Measurements from ENCODE around the gene ASTN2. TPM values are rescaled to one million over a fixed set of nuclear protein-coding genes. Genes with fewer than 3 reads are reported as not detected.

The ASTN2 gene
- total and polyA plus RNA-seq, 2 experiments from 2014 or later = 7.0 to 24.6 TPM

- TF ChIP-seq CTCF (conservative IDR thresholded peaks at IDR 0.05; ENCODE audit: low read depth in 2 of 2) (no peak), POLR2AphosphoS5 (IDR thresholded peaks at IDR 0.05; ENCODE audit: low read depth) (no peak), ZNF331 (CRISPR knock-in tag; IDR thresholded peaks at IDR 0.05; ENCODE audit: low read depth) (no peak), JUNB (IDR thresholded peaks at IDR 0.05; ENCODE audit: unreplicated experiment) (no peak), STAT1 (IDR thresholded peaks at IDR 0.05; ENCODE audit: unreplicated experiment) (no peak), EZH2phosphoT487 (IDR thresholded peaks at IDR 0.05; ENCODE audit: unreplicated experiment) (no peak), ETS1 (IDR thresholded peaks at IDR 0.05) (no peak)
Measured at GRCh38 chr9:117044241-117044640, 370.6 kb downstream of the ASTN2 start (continued).

GRCh38 chr9:117043159-117043558 is 371.7 kb downstream of the ASTN2 start:
- Histone ChIP-seq H3F3A (replicated peaks; ENCODE audit: low read depth) (no peaks in the 10 kb centered on the region), H3K4me1 (ENCODE audit: insufficient read depth) (no peaks in the 10 kb centered on the region), H3K4me3 (no peak overlapping the region), H3K79me2 (replicated peaks; ENCODE audit: insufficient read depth) (no peaks in the 10 kb centered on the region), H3K27ac (ENCODE audit: low read depth) (no peak overlapping the region), H3K27me3 (ENCODE audit: insufficient read depth) (no peaks in the 10 kb centered on the region), H3K4me2 (no peak overlapping the region), H2AFZ (no peak overlapping the region), H4K20me1 (replicated peaks; ENCODE audit: insufficient read depth) (no peaks in the 10 kb centered on the region), H3K36me3 (ENCODE audit: insufficient read depth) (no peaks in the 10 kb centered on the region), H3K9me2 (ENCODE audit: insufficient read depth) (no peaks in the 10 kb centered on the region)
- H3K4me1 Mint-ChIP-seq = peaks cover 10% of the 10 kb centered on the region
- DNase-seq (ENCODE audit: low spot score) (no peak), ATAC-seq (no peak)
- no peaks in the 10 kb centered on the region for H3K9me3 Mint-ChIP-seq
- no peak overlapping the region for H3K4me3 Mint-ChIP-seq
- no peak overlapping the region for H3K27ac Mint-ChIP-seq
- no peaks in the 10 kb centered on the region for H3K27me3 Mint-ChIP-seq (ENCODE audit: insufficient read depth, low read depth, poor library complexity)
- no peaks in the 10 kb centered on the region for H3K36me3 Mint-ChIP-seq (ENCODE audit: low read depth)
- TF ChIP-seq EZH2phosphoT487 (IDR thresholded peaks at IDR 0.05; ENCODE audit: unreplicated experiment) (no peak), REST (IDR thresholded peaks at IDR 0.05; ENCODE audit: unreplicated experiment) (no peak), ZNF331 (CRISPR knock-in tag; IDR thresholded peaks at IDR 0.05; ENCODE audit: low read depth) (no peak), ZNF462 (CRISPR knock-in tag; IDR thresholded peaks at IDR 0.05) (no peak), NANOG (IDR thresholded peaks at IDR 0.05; ENCODE audit: borderline replicate concordance) (no peak), POLR2AphosphoS5 (IDR thresholded peaks at IDR 0.05; ENCODE audit: low read depth) (no peak), ETS1 (IDR thresholded peaks at IDR 0.05) (no peak), EZH2 (IDR thresholded peaks at IDR 0.05; ENCODE audit: low read depth, unreplicated experiment) (no peak), ZNF114 (CRISPR knock-in tag; IDR thresholded peaks at IDR 0.05) (no peak)

Data from GM23338 (cell line).